Lower leg skin (tissue), 4 donors: ENCODE measurements around the gene PATJ. TPM values are rescaled to one million over a fixed set of nuclear protein-coding genes. Genes with fewer than 3 reads are reported as not detected.
"Not testable (repeated sequence)": the region's sequence is repeated elsewhere in the genome, so short reads cannot be mapped to it uniquely, and the experiment has no call there.

Experiments used
- DNase-seq, 2 donors: peaks; one replicate each; pipeline ENCODE4 v3.0.0-alpha.2; 2019; ENCODE audit warnings: low spot score in 2 of 2
- H3K4me3 ChIP-seq: fragments of 200-600 bp; sonication (generic); 2 replicates; pipeline ENCODE4 v1.5.1; 2017; ENCODE audit warnings: mild to moderate bottlenecking, low read depth; ENCODE audit not compliant: poor library complexity, severe bottlenecking
- POLR2A ChIP-seq, 2 donors: fragments of 450-650 bp; IDR thresholded peaks; one replicate each; pipeline ENCODE4 v1.6.1; 2016 to 2017; ENCODE audit warnings: antibody characterized with exemption in 2 of 2, mild to moderate bottlenecking in 1 of 2, moderate library complexity in 1 of 2
- WGBS, 2 donors: methylation state at CpG; one replicate each; pipeline ENCODE4 v1.1.5; 2018; 5-methylcytosine and 5-hydroxymethylcytosine counted together
- intact Hi-C: fragments of 100-400 bp; cut with DNase I; formaldehyde crosslinking; loops from one replicate; pipeline ENCODE4 v1.15.0; 2023; ENCODE audit warnings: low total_unique reads
- total RNA-seq, 4 donors: library from RNA; depleted of rRNA; stranded (reverse); fragments of >200 nt; gene quantifications; one replicate each; pipeline ENCODE4 v1.1.0, GENCODE V29; 2016
- TF ChIP-seq, protein P1 (sequence below), 3 donors: fragments of 450-650 bp; IDR thresholded peaks; one replicate each; pipeline ENCODE4 v1.5.1; 2016; ENCODE audit warnings: antibody characterized with exemption in 3 of 3, mild to moderate bottlenecking in 3 of 3, moderate library complexity in 2 of 3

The PATJ gene
- total RNA-seq, 4 donors from 2014 or later, result 50.5 to 89.3 (median 64.5) TPM

DNA sequence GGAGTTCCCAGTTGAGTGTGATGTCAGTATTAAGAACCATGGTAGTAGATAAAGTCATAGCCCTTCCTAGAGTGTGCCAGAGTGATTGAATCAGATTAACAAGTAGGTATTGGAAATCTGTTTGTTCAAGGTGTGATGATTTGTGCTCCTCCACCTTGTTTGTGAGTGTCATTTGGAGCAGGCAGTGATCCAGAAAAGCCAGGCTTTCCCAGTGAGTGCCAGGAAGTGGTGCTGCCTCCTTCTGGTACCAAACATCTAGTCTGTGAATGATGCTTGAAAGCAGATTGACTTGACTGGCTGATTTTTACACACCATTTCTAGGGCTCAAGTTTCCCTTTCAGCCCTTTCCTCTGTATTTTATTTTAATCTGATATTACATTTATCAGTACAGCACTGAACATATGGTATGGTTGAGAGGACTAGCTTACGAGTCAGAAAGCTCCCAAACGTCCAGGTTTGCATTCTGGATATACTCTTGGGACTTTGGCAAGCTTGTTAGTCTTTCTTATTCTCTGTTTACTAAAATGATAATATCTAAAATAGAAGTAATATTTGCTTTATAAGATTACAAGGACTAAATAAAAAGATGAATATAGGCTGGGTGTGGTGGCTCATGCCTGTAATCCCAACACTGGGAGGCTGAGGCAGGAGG is 100.7 kb downstream of the PATJ start:
- intact Hi-C loops, result no loop called here
- no peak overlapping the region for H3K4me3 ChIP-seq
- WGBS, 2 donors, result 78 to 84% methylated on average over 2 of the region's 2 CpGs
- DNase-seq, result no peak
- TF ChIP-seq POLR2A (IDR thresholded peaks at IDR 0.05), result no peak
- TF ChIP-seq, protein P1, sequence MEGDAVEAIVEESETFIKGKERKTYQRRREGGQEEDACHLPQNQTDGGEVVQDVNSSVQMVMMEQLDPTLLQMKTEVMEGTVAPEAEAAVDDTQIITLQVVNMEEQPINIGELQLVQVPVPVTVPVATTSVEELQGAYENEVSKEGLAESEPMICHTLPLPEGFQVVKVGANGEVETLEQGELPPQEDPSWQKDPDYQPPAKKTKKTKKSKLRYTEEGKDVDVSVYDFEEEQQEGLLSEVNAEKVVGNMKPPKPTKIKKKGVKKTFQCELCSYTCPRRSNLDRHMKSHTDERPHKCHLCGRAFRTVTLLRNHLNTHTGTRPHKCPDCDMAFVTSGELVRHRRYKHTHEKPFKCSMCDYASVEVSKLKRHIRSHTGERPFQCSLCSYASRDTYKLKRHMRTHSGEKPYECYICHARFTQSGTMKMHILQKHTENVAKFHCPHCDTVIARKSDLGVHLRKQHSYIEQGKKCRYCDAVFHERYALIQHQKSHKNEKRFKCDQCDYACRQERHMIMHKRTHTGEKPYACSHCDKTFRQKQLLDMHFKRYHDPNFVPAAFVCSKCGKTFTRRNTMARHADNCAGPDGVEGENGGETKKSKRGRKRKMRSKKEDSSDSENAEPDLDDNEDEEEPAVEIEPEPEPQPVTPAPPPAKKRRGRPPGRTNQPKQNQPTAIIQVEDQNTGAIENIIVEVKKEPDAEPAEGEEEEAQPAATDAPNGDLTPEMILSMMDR (IDR thresholded peaks at IDR 0.05), result no peak

DNA sequence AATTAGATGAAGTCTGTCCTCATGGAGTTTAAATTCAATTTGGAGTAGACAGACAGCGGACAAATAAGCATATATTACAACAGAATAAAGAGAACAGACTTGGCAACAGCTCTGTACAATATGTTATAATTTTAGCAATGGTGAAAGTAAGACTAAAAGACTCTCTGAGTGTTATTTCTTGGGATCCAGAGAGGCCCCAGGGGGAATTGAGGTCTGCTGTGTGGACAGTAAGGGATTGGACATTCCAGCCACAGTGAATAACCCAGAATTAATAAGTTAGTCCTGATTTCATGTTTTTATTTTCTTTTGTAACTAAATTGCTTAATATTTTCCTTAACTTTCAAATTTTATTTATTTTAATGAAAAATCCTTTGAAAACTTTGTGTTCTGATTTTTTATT is 101.7 kb downstream of the PATJ start:
- 92 to 97% methylated on average over 1 of the region's 1 CpG for WGBS, 2 donors
- H3K4me3 ChIP-seq, result no peak overlapping the region
- no peak for TF ChIP-seq POLR2A (IDR thresholded peaks at IDR 0.05)
- TF ChIP-seq, protein P1 (IDR thresholded peaks at IDR 0.05), result no peak
- intact Hi-C loops, result no loop called here
- no peak for DNase-seq

DNA sequence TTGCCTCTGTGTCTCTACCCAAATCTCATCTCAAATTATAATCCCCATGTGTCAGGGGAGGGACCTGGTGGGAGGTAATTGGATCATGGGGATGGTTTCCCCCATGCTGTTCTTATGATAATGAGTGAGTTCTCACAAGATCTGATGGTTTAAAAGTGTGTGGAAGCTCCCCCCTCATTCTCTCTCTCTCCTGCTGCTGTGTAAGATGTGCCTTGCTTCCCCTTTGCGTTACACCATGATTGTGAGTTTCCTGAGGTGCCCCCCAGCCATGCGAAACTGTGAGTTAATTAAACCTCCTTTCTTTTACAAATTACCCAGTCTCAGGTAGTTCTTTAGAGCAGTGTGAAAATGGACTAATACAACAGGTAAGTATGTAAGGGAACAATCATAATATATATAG is 102.4 kb downstream of the PATJ start:
- DNase-seq, H3K4me3 ChIP-seq, intact Hi-C loops: not testable (repeated sequence)
- WGBS, 2 donors, result 97 to 98% methylated on average over 2 of the region's 2 CpGs

DNA sequence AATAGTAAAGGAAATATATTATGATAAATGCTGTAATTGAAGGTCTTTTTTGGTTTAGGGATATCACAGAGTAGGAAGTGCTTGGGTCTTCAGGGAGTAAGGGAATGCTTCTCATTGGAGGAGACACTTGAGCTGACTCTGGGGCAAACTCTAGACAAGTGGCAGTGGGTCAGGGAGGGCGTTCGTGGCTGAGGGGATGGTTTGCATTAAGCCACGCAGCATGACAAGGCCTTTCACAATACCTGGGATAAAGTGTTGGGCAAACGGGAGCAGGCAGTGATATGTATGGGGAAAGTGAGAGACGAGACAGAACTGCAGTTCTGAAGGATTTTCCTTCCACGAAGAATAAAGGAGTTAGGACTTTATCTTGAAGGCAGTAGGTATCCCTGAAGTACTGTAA is 109.0 kb downstream of the PATJ start:
- TF ChIP-seq, protein P1 (IDR thresholded peaks at IDR 0.05), result no peak
- TF ChIP-seq POLR2A (IDR thresholded peaks at IDR 0.05), result no peak
- DNase-seq, result no peak
- intact Hi-C loops, result loop anchor here (5.0 kb wide), 1 partner anchor 879 kb away; no protein-coding TSS in a partner anchor
- 76% methylated on average over 6 of the region's 6 CpGs for WGBS, 2 donors
- no peak overlapping the region for H3K4me3 ChIP-seq

DNA sequence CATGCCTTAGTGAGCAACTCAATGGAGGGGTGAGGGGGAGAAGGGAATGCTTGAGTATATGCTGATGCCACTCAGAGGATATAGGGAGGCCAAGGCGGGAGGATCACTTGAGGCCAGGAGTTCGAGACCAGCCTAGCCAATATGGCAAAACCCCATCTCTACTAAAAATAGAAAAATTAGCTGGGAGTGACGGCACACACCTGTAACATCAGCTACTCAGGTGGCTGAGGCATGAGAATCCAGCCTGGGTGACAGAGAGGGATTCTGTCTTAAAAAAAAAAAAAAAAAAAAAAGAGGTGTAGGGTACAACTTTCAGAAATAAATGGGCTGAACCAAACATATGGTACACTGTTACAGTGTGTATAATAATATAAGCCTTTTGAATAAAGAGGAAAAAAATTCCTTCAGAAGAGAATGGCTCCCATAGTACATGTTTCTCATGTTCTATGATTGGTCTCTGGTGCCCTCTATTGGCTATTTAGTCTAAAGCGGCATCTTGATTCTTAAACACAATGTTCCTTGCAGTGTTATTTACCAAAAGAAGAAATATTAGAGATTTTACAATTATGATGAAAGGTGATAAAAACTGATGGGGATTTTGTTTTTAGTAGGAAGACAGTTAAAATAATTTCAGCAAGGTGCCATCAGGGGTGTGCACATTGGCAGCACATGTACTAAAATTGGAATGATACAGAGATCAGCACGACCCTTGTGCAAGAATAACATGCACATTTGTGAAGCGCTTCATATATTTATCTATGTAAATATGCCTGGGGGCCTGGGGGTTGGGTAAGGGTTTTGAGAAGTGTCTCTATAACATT is 109.8 kb downstream of the PATJ start:
- TF ChIP-seq POLR2A (IDR thresholded peaks at IDR 0.05), result no peak
- TF ChIP-seq, protein P1 (IDR thresholded peaks at IDR 0.05), result no peak
- intact Hi-C loops, result loop anchor here (5.0 kb wide), 1 partner anchor 880 kb away; no protein-coding TSS in a partner anchor
- H3K4me3 ChIP-seq, result no peak overlapping the region
- WGBS, 2 donors, result 71% methylated on average over 6 of the region's 6 CpGs
- DNase-seq, result no peak

DNA sequence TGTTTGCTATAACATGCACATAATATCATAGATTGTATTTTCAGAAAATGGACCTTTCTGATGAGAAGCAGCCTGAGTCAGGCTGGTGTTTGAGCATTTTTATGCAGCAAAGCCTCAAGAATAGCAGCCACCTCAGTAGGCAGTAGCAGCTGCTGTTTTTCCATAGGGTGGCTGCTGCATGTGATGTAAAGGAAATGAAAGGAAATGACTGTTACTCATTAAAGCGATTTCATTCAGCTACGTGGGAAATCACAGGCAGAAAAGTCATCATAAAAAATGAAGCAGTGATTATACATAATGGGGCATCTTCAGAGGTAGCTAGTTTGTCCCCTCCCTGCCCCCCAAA is 110.4 kb downstream of the PATJ start:
- H3K4me3 ChIP-seq, result no peak overlapping the region
- DNase-seq, result no peak
- TF ChIP-seq, protein P1 (IDR thresholded peaks at IDR 0.05), result no peak
- no peak for TF ChIP-seq POLR2A (IDR thresholded peaks at IDR 0.05)
- 62 to 71% methylated on average over 2 of the region's 2 CpGs for WGBS, 2 donors
- intact Hi-C loops, result loop anchor here (5.0 kb wide), 1 partner anchor 880 kb away; no protein-coding TSS in a partner anchor
